H9 (cell line): ENCODE measurements around the gene SLC12A9. TPM values are rescaled to one million over a fixed set of nuclear protein-coding genes. Genes with fewer than 3 reads are reported as not detected.
A peak's percentile ranks its signal among the peaks of the same experiment; 100 is the strongest.

ENCODE experiments used
- DNase-seq: peaks from one replicate; pipeline ENCODE4 v3.0.0-alpha.2; 2017
- H2AFZ ChIP-seq: one replicate; pipeline ENCODE4 v1.6.1; 2013; ENCODE audit warnings: mild to moderate bottlenecking, low read length, control low read depth, moderate library complexity
- H2AK5ac ChIP-seq: 2 replicates; pipeline ENCODE4 v1.6.1; 2013; ENCODE audit warnings: low read length, control low read depth, mixed read lengths; ENCODE audit not compliant: insufficient read length
- H2BK120ac ChIP-seq: one replicate; pipeline ENCODE4 v1.6.1; 2013; ENCODE audit warnings: low read depth, mild to moderate bottlenecking, low read length, control low read depth, inconsistent platforms; ENCODE audit not compliant: poor library complexity, severe bottlenecking
- H2BK12ac ChIP-seq: 2 replicates; pipeline ENCODE4 v1.6.1; 2013; ENCODE audit warnings: low read length, control low read depth, mixed read lengths, low read depth; ENCODE audit not compliant: insufficient read length
- H2BK15ac ChIP-seq: 2 replicates; pipeline ENCODE4 v1.6.1; 2013; ENCODE audit warnings: low read depth, low read length, control low read depth
- H2BK20ac ChIP-seq: one replicate; pipeline ENCODE4 v1.6.1; 2013; ENCODE audit warnings: low read depth, mild to moderate bottlenecking, low read length, control low read depth, inconsistent platforms; ENCODE audit not compliant: poor library complexity, severe bottlenecking
- H2BK5ac ChIP-seq: 2 replicates; pipeline ENCODE4 v1.6.1; 2013; ENCODE audit warnings: low read length, control low read depth, mixed read lengths; ENCODE audit not compliant: insufficient read length
- H3K14ac ChIP-seq: 2 replicates; pipeline ENCODE4 v1.6.1; 2013; ENCODE audit warnings: low read length, control low read depth; ENCODE audit not compliant: insufficient read depth
- H3K18ac ChIP-seq: 2 replicates; pipeline ENCODE4 v1.6.1; 2013; ENCODE audit warnings: low read depth, mild to moderate bottlenecking, mixed read lengths, low read length, control low read depth; ENCODE audit not compliant: insufficient read length
- H3K23ac ChIP-seq: 2 replicates; pipeline ENCODE4 v1.6.1; 2013; ENCODE audit warnings: low read length, control low read depth, mixed read lengths, low read depth; ENCODE audit not compliant: insufficient read length
- H3K23me2 ChIP-seq: 2 replicates; pipeline ENCODE4 v1.6.1; 2013; ENCODE audit warnings: low read depth, mild to moderate bottlenecking, mixed read lengths, low read length, control low read depth; ENCODE audit not compliant: insufficient read length, poor library complexity, severe bottlenecking
- H3K27ac ChIP-seq: 2 replicates; pipeline ENCODE4 v1.5.1; 2013; ENCODE audit warnings: low read length, control low read depth, mixed read lengths, low read depth; ENCODE audit not compliant: insufficient read length
- H3K27me3 ChIP-seq: 2 replicates; pipeline ENCODE4 v1.6.1; 2013; ENCODE audit warnings: low read length, control low read depth, inconsistent platforms; ENCODE audit not compliant: insufficient read depth
- H3K4ac ChIP-seq: 2 replicates; pipeline ENCODE4 v1.6.1; 2013; ENCODE audit warnings: low read depth, mild to moderate bottlenecking, control low read depth, inconsistent platforms, low read length, moderate library complexity
- H3K4me1 ChIP-seq: 2 replicates; pipeline ENCODE4 v1.6.1; 2013; ENCODE audit warnings: low read length, control low read depth, inconsistent platforms; ENCODE audit not compliant: insufficient read depth
- H3K4me2 ChIP-seq: 2 replicates; pipeline ENCODE4 v1.6.1; 2013; ENCODE audit warnings: low read length, control low read depth, mixed read lengths; ENCODE audit not compliant: insufficient read length, insufficient read depth
- H3K56ac ChIP-seq: 2 replicates; pipeline ENCODE4 v1.6.1; 2013; ENCODE audit warnings: low read depth, mild to moderate bottlenecking, mixed read lengths, low read length, control low read depth; ENCODE audit not compliant: insufficient read length
- H3K79me1 ChIP-seq: 2 replicates; pipeline ENCODE4 v1.6.1; 2013; ENCODE audit warnings: low read depth, mild to moderate bottlenecking, moderate library complexity, low read length, control low read depth, inconsistent platforms; ENCODE audit not compliant: insufficient read depth, poor library complexity, severe bottlenecking
- H3K79me2 ChIP-seq: 2 replicates; pipeline ENCODE4 v1.6.1; 2013; ENCODE audit warnings: low read length, control low read depth, inconsistent platforms; ENCODE audit not compliant: insufficient read depth
- H3K9ac ChIP-seq: 2 replicates; pipeline ENCODE4 v1.6.1; 2013; ENCODE audit warnings: low read length, control low read depth, mixed read lengths; ENCODE audit not compliant: insufficient read length; ENCODE audit errors: extremely low read depth
- H3K9me3 ChIP-seq: one replicate; pipeline ENCODE4 v1.6.1; 2013; ENCODE audit warnings: low read depth, low read length, inconsistent platforms; ENCODE audit not compliant: control insufficient read depth
- H3T11ph ChIP-seq: one replicate; pipeline ENCODE4 v1.6.1; 2013; ENCODE audit warnings: mild to moderate bottlenecking, low read length, control low read depth, inconsistent platforms
- H4K20me1 ChIP-seq: one replicate; pipeline ENCODE4 v1.6.1; 2013; ENCODE audit not compliant: control insufficient read depth, insufficient read length, insufficient read depth
- H4K5ac ChIP-seq: 2 replicates; pipeline ENCODE4 v1.6.1; 2013; ENCODE audit warnings: low read depth, mild to moderate bottlenecking, mixed read lengths, low read length, control low read depth; ENCODE audit not compliant: insufficient read length
- H4K8ac ChIP-seq: replicated peaks from 2 replicates; pipeline ENCODE4 v1.6.1; 2013; ENCODE audit warnings: low read length, control low read depth, mixed read lengths, low read depth; ENCODE audit not compliant: insufficient read length
- H4K91ac ChIP-seq: 2 replicates; pipeline ENCODE4 v1.6.1; 2013; ENCODE audit warnings: low read depth, mild to moderate bottlenecking, moderate library complexity, mixed read lengths, low read length, control low read depth; ENCODE audit not compliant: insufficient read length
- H3K27ac Mint-ChIP-seq, 3 experiments: 2 replicates in 2 of 3; 3 replicates in 1 of 3; pipeline ENCODE4 v1.8.0; 2020 to 2021; ENCODE audit warnings: mixed read lengths in 3 of 3, mild to moderate bottlenecking in 1 of 3, moderate library complexity in 1 of 3
- H3K27me3 Mint-ChIP-seq: 2 replicates; pipeline ENCODE4 v1.8.0; 2021; ENCODE audit warnings: low read depth, mild to moderate bottlenecking, moderate library complexity, mixed read lengths
- H3K36me3 Mint-ChIP-seq, 3 experiments: 2 replicates in 2 of 3; 3 replicates in 1 of 3; pipeline ENCODE4 v1.8.0; 2020 to 2021; ENCODE audit warnings: low read depth in 3 of 3, mixed read lengths in 3 of 3; ENCODE audit not compliant: insufficient read depth in 1 of 3
- H3K4me1 Mint-ChIP-seq, 2 experiments: 2 replicates each; pipeline ENCODE4 v1.8.0; 2020; ENCODE audit warnings: mixed read lengths in 2 of 2
- H3K4me3 Mint-ChIP-seq, 2 experiments: 2 replicates in 1 of 2; 3 replicates in 1 of 2; pipeline ENCODE4 v1.8.0; 2020 to 2021; ENCODE audit warnings: mild to moderate bottlenecking in 2 of 2, mixed read lengths in 2 of 2, moderate library complexity in 1 of 2
- H3K9me3 Mint-ChIP-seq, 2 experiments: 2 replicates in 1 of 2; 3 replicates in 1 of 2; pipeline ENCODE4 v1.8.0; 2020; ENCODE audit warnings: mild to moderate bottlenecking in 2 of 2, mixed read lengths in 2 of 2, moderate library complexity in 1 of 2
- WGBS: extraction: QIAGEN DNeasy Blood & Tissue Kit; methylation state at CpG from one replicate; pipeline ENCODE4 v1.1.7; 2013; ENCODE audit warnings: missing lambda C conversion rate, low lambda C conversion rate, mixed read lengths; ENCODE audit not compliant: insufficient read length; ENCODE audit errors: extremely low coverage; 5-methylcytosine and 5-hydroxymethylcytosine counted together
- long read RNA-seq: library from polyadenylated mRNA; unstranded; transcript quantifications from one replicate; pipeline ENCODE4 v2.0.0, GENCODE V29; 2020
- total RNA-seq: library from RNA; stranded (reverse); gene quantifications from 2 replicates; pipeline ENCODE4 v1.2.1, GENCODE V29; 2021
- TF ChIP-seq, protein P1 (sequence below): fragments of 200-600 bp; sonication (generic); conservative IDR thresholded peaks from 3 replicates; pipeline ENCODE4 v1.8.0; 2021; ENCODE audit warnings: antibody characterized with exemption, mild to moderate bottlenecking

SLC12A9 gene, protein sequence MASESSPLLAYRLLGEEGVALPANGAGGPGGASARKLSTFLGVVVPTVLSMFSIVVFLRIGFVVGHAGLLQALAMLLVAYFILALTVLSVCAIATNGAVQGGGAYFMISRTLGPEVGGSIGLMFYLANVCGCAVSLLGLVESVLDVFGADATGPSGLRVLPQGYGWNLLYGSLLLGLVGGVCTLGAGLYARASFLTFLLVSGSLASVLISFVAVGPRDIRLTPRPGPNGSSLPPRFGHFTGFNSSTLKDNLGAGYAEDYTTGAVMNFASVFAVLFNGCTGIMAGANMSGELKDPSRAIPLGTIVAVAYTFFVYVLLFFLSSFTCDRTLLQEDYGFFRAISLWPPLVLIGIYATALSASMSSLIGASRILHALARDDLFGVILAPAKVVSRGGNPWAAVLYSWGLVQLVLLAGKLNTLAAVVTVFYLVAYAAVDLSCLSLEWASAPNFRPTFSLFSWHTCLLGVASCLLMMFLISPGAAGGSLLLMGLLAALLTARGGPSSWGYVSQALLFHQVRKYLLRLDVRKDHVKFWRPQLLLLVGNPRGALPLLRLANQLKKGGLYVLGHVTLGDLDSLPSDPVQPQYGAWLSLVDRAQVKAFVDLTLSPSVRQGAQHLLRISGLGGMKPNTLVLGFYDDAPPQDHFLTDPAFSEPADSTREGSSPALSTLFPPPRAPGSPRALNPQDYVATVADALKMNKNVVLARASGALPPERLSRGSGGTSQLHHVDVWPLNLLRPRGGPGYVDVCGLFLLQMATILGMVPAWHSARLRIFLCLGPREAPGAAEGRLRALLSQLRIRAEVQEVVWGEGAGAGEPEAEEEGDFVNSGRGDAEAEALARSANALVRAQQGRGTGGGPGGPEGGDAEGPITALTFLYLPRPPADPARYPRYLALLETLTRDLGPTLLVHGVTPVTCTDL
- total RNA-seq, result 42.3 and 43.0 TPM in 2 replicates
- long read RNA-seq, partial matches to known transcripts, result 1 of 7 reads
- long read RNA-seq, other reads (novel, unspliced or antisense), result 6 of 7 reads

DNA sequence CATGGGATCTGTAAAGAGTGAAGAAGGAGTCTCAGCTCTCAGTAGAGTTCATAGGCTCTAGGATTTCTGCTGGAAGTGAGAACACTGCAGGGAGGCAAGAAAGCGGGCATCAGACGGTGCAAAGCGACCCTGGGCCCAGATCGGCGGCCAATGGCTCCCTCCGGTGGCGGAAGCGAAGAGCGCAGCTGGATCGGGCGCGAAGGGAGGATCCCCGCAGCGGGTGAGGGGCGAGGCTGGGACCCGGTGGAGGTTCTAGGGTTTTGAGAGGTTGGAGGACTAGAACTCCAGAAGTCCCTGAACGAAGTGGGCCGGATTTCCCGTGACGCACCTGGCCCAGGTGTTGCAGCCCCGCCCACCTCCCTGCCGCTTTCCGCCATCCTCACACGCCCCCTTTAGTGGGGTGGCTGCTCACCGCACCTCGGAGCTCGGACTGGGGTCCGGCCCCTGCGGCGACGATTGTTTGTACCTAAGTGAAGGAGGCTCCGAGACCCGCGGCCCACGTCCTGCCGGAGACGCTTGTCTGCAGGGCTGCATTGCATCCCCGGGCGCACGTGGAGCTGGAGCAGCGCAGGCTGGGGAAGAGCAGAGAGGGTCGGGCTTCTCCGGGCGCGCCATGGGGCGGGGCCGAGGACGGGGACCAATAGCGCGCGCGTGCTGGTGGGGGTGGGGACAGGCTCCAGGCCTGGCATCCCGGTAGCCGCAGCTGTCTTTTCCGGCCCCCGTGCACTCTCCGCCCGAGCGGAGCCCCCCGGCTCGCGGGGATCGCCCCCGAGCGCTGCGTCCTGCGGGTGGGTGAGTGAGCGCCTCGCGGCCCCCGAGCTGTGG lies at the start of gene SLC12A9:
SLC12A9 (plus strand) TSS at position 666 of the 825 bp plus-strand sequence. CDS start 1,485 bp downstream, outside the sequence.
- Mint-ChIP-seq H3K27me3 (no peaks in the 10 kb centered on the region), H3K9me3 (no peaks in the 10 kb centered on the region; a peak in 1 of 5 replicates), H3K36me3 (peaks cover 3 to 12% (median 10%) of the 10 kb centered on the region in 3 experiments), H3K4me1 (peaks cover 6 to 10% of the 10 kb centered on the region in 2 experiments; a peak in 2 of 4 replicates), H3K27ac (peak within 1 kb of the TSS; percentile 41 to 89 (median 84); a peak in 6 of 7 replicates), H3K4me3 (peak within 1 kb of the TSS; percentile 91 to 98)
- Histone ChIP-seq H3K18ac (no peak within 1 kb of the TSS), H4K5ac (no peak within 1 kb of the TSS), H3K23ac (no peak within 1 kb of the TSS), H3K4ac (no peak within 1 kb of the TSS), H3K9me3 (no peaks in the 10 kb centered on the region), H2BK20ac (no peak within 1 kb of the TSS), H4K20me1 (no peaks in the 10 kb centered on the region), H4K91ac (no peak within 1 kb of the TSS), H3T11ph (no peak within 1 kb of the TSS), H3K79me1 (peaks cover 3% of the 10 kb centered on the region), H3K27me3 (no peaks in the 10 kb centered on the region), H3K56ac (no peak within 1 kb of the TSS), H3K9ac (peak within 1 kb of the TSS; percentile 65), H3K27ac (no peak within 1 kb of the TSS), H2BK15ac (no peak within 1 kb of the TSS), H3K4me2 (peak within 1 kb of the TSS; percentile 62), H2AFZ (no peak within 1 kb of the TSS), H3K4me1 (no peaks in the 10 kb centered on the region), H2AK5ac (no peak within 1 kb of the TSS), H2BK5ac (no peak within 1 kb of the TSS), H3K23me2 (peaks cover 4% of the 10 kb centered on the region), H2BK120ac (no peak within 1 kb of the TSS), H3K79me2 (peaks cover 2% of the 10 kb centered on the region; the same call in 1 of the 2 replicates), H3K14ac (no peak within 1 kb of the TSS), H2BK12ac (no peak within 1 kb of the TSS), H4K8ac (no peak within 1 kb of the TSS)
- no CpG with 5 or more reads among the region's 71 CpGs for WGBS
- TF ChIP-seq, protein P1, sequence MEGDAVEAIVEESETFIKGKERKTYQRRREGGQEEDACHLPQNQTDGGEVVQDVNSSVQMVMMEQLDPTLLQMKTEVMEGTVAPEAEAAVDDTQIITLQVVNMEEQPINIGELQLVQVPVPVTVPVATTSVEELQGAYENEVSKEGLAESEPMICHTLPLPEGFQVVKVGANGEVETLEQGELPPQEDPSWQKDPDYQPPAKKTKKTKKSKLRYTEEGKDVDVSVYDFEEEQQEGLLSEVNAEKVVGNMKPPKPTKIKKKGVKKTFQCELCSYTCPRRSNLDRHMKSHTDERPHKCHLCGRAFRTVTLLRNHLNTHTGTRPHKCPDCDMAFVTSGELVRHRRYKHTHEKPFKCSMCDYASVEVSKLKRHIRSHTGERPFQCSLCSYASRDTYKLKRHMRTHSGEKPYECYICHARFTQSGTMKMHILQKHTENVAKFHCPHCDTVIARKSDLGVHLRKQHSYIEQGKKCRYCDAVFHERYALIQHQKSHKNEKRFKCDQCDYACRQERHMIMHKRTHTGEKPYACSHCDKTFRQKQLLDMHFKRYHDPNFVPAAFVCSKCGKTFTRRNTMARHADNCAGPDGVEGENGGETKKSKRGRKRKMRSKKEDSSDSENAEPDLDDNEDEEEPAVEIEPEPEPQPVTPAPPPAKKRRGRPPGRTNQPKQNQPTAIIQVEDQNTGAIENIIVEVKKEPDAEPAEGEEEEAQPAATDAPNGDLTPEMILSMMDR, result peak; percentile 99
- DNase-seq, result peak; percentile 96
